ELR (cell line): ENCODE measurements around the gene SYK.
"Not testable (repeated sequence)": the region's sequence is repeated elsewhere in the genome, so short reads cannot be mapped to it uniquely, and the experiment has no call there.

ENCODE experiments used
- DNase-seq: peaks from one replicate; pipeline ENCODE4 v3.0.0-alpha.2; 2015; ENCODE audit warnings: low read depth

SYK gene

GRCh38 chr9:90795871-90796317 is 5.7 kb upstream of the SYK start:
- no peak for DNase-seq

DNA sequence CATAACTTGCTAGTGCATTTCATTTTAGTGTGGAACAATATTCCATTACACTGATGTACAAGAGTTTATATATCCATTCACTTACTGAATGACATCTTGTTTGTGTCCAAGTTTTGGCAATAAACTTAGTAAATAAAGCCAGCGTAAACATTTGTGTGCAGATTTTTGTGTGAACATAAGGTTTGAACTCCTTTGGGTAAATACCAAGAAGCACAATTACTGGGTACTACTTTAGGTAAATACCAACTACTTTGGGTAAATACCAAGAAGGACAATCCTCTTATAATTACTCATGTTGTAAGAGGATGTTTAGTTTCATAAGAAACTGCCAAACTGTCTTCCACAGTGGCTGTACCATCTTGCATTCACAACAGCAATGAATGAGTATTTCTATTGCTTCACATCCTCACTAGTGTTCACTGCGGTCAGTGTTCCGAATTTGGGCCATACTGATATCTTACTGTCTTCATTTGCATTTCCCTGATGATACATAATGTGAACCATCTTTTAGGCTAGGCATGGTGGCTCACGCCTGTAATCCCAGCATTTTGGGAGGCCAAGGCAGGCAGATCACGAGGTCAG is 2.3 kb upstream of the SYK start:
- DNase-seq = no peak

- DNase-seq = no peak
These were observed 329 bp downstream of the SYK start for GRCh38 chr9:90801973-90802322.

DNA sequence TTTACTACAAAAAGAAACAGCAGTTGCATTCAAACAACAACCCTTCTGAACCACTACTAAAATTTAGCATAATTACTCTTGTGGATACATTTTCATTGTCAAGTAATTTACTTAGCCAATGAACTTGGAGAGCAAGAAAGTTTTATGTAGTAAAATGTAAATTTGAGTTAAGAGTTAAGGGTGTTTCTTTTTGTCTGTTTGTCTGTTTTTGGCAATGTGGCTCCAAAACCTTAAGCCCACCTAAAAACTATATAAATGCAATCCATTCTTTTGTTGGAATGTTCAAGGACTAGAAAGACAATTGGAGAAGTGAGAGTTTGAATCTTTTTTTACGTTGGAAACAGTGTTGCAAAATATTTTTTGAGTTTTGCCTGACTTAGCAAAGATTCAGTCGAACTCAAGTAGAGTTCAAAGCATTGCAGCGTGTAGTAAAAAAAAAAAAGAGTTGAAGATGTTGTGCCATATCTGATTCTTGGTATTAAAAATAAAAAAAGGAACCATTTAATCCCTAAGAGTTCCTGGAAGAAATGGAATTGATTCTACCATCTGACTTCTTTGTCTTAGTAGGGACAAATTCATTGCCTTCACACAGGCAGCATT is 867 bp downstream of the SYK start:
- no peak for DNase-seq

GRCh38 chr9:90803860-90804593 is 2.4 kb downstream of the SYK start:
- DNase-seq = no peak

GRCh38 chr9:90805006-90805996 is 3.7 kb downstream of the SYK start:
- no peak for DNase-seq

GRCh38 chr9:90807006-90807405 is 5.4 kb downstream of the SYK start:
- no peak for DNase-seq

DNA sequence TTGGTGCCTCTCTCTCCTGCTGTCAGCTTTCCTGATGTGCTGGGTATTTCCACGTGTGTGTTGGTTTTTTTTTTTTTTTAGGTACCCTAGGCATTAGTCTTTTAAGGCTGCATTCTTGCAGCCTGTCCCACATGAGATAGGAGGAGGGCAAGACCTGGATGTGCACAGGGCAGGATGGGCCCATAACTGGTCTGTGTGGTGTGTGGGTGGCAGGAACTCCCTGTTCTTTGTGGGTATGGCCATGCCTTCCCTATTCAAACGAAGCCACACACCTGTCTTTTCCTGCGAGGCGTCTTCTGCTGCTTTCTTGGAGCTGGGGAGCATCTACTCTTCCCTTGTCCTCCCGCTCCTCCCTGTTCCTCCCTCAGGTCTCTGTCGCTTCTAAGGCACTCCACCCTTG is 6.8 kb downstream of the SYK start:
- DNase-seq = no peak

DNA sequence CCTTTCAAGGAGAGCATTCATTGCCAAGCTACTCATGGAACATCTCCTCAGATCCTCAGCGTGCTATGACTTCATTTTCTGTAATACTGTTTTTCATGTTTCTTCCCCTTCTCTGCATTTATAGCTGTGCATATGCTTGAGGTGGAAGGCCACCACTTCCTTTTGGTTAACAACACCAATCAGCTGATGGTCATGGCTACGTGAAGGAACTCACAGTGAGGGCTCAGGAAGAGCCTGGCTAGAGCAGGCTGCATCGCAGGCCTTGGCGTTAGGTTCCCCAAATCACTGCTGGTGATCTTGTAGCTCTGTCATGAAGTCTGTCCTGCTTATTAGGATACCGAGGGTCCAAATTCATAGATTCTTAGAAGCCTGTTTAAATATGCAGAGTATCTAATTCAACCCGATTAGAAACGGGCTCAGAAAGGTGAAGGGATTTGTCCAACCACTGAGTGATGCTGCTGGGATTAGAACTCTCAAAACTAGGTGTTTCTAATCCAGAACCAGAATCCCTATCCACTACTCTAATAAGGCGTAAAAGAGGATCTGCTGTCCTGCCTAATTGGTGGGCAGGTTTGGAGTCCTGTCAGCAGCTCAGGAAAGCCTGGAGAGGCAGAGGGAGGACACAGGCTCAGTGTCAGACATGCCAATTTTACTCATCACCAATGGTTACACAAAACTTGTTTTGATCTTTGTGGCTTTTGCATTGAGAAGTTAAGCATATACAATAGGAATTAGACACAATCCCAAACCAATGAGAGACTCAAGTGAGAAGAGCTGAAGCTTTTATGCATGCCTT is 7.5 kb downstream of the SYK start:
- no peak for DNase-seq

GRCh38 chr9:90810691-90811090 is 9.1 kb downstream of the SYK start:
- no peak for DNase-seq

- no peak for DNase-seq
These were observed 11.4 kb downstream of the SYK start for GRCh38 chr9:90813046-90813445.

DNA sequence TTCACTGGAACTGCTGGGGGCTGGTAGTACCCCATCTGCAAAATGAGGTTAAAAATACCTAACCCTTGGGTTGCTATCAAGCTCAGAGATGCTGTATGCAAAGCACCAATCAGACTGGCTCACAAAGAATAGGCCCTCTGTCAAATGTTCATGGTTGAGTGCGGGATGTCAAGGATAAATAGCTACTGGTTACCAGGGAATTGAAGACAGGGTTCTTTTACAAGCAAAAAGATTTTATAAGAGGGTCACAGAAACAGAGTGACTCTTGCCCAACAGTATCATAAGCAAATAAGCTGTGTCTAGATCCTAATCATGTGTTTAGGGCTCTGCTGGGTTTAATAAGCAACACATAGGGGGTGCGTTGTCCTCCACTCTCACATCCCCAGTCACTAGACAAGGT is 11.9 kb downstream of the SYK start:
- no peak for DNase-seq

DNA sequence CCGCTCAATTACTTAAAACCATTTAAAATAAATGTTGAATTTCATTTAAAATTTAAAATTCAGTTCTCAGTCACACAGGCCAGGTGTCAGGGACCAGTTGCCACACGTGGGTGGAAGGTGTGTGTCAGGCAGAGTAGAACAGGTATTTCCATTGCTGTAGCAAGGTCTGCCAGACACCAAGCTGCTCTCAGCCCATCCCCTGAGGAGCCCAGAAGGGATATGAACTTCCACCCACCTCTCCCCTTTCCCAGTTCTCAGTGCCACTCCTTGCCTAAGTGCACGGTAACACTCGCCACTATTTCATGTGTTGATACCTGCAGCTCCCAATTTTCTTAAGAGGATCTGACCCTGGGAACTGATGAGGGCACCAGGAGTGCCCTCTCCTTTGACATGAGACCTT is 12.7 kb downstream of the SYK start:
- DNase-seq = no peak

- no peak for DNase-seq
These were observed 13.7 kb downstream of the SYK start for GRCh38 chr9:90815183-90815943.

DNA sequence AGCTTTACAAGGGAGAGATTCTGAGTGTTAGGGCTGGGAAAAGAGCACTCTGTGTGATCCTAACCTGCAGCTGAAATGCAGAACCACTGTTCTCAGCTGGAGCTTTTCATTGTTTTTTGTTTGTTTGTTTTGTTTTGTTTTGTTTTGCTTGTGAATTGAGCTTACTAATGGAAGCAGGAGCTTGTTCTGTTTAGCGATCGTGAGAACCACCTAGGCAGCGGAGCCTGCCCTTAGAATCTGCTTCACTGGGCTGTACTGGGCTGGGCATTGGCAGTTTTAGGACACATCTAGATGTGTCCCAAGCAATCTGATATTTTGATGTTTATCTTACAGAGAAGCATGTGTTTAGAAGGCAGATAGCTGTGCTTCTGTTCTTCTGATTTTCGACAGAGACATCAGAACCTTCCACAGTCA is 14.3 kb downstream of the SYK start:
- DNase-seq = no peak

DNA sequence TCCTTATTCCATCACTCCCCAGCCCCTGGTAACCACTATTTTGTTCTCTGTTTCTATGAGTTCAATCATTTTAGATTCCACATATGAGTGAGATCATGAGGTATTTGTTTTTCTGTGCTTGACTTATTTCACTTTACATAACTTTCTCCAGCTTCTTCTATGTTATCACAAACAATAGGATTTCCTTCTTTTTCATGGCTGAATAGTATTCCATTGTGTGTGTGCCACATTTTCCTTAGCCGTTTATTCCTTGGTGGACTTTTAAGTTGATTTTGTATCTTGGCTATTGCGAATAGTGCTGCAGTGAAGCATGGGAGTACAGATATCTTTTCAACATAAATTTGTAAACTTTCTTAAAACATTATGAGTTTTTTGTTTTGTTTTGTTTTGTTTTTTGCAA is 15.1 kb downstream of the SYK start:
- no peak for DNase-seq

DNA sequence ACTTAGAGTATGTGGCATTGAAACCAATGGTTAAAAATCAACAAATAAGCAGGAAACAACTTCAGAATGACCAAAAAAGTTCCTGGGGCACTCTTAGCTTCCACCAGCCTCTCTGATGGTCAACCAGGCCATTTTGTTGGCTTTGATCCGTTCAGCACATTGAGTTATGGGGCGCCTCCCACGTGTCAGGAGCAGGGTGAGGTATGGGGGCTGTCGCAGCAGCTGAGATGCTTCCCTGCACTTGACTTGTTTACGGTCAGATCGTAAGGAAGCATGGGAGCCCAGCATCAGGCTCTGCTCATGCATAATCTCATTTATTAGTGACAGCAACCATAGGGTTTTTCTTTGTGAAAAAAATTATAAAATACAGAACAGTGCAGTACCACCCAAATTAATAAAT is 16.7 kb downstream of the SYK start:
- no peak for DNase-seq

DNA sequence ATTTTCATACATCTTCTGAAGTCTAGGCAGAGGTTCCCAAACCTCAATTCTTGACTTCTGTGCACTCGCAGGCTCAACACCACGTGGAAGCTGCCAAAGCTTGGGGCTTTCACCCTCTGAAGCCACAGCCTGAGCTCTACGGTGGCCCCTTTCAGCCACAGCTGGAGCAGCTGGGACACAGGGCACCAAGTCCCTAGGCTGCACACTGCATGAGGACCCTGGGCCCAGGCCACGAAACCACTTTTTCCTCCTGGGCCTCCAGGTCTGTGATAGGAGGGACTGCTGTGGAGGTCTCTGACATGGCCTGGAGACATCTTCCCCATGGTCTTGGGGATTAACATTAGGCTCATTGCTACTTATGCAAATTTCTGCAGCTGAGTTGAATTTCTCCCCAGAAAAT is 18.8 kb downstream of the SYK start:
- not testable (repeated sequence) for DNase-seq

DNA sequence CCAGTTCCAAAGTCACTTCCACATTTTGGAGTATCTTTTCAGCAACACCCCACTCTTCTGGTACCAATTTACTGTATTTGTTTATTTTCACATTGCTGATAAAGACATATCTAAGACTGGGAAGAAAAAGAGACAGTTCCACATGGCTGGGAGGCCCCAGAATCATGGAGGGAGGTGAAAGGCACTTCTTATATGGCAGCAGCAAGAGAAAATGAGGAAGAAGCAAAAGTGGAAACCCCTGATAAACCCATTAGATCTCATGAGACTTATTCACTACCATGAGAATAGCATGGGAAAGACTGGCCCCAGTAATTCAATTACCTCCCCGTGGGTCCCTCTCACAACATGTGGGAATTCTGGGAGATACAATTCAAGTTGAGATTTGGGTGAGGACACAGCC is 19.6 kb downstream of the SYK start:
- DNase-seq = not testable (repeated sequence)

- no peak for DNase-seq
These were observed 20.1 kb downstream of the SYK start for GRCh38 chr9:90821697-90822096.

DNA sequence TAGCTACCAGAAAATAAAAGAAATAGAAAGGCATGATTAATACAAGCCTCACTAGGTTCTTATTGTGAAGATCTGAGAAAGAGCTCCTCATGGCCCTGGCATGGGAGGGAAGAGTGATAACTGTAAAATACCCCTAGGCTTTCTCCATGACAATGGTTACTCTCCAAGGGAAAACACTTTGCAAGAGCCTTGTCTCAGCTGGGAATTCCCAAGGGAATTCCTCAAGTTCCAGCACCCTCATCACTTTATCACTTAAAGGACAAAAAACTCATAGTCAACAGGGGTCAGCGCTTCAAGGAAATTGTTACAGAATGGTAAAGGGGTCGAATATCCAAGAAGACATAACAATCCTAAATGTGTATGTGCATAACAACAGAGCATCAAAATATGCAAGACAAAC is 21.2 kb downstream of the SYK start:
- no peak for DNase-seq
